NCI-H2081 (cell line): ENCODE data around the gene CISD3.
A peak's percentile ranks its signal among the peaks of the same experiment; 100 is the strongest.

Experiments used
- DNase-seq, 2 experiments: peaks; one replicate each; lab custom pipeline; 2025; lab: John Stamatoyannopoulos, UW

Gene CISD3

DNA sequence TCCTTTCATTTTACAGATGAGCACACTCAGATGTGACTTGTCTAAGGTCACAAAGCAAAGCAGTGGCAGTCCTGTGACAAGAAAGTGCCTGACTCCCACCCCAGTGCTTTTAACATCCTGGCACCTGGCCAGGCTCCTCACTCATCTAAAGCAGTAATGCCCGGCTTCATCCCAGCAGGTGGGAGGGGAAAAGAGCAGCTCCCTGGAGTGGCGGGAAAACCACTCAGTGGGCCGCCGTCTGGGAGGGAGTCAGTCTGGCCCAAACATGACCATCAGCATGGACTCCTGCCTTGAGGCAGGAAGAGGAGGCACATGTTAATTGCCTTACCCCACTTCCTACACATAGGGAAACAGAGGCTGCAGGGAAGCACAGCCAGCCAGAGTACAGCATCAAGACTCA lies 15.4 kb downstream of the CISD3 start:
- DNase-seq, result peak; percentile 73 to 88

DNA sequence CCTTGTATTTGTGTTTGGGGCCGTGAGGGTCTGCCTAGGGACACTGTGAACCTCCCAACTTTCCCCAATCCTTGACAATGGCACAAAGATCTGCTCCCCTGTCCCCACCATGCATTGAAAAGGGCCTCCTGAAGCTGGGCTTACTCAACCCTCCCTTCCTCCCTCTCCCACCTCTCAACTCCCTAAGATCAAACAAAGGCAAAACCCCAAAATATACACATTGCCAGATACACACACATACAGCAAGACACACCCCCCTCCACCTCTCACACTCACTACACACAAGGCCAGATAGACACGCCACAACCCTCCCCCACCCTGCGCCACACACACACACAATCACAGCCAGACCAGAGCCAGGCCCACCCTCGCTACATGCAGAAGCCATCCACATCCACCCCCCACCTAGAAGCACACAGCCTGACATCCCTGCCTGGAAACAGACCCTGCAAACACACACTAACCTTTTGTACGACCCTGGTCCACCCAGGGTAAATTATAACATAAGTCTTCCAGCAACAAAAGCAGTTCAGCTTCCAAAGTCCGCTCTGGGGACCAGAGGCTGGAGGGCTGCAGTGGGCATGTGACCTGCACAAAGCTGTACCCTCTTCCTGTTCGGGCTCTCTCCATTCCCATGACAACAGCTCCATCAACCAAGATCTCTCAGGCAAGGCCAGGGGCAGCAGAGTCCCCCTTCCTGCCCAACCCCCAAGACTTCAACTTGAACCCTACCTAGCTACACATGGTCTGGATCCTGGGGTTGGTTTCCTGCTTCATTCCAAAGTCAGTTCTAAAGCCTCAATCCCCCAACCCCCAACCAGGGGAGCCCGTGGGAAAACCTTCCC lies 16.1 kb downstream of the CISD3 start:
- no peak for DNase-seq

DNA sequence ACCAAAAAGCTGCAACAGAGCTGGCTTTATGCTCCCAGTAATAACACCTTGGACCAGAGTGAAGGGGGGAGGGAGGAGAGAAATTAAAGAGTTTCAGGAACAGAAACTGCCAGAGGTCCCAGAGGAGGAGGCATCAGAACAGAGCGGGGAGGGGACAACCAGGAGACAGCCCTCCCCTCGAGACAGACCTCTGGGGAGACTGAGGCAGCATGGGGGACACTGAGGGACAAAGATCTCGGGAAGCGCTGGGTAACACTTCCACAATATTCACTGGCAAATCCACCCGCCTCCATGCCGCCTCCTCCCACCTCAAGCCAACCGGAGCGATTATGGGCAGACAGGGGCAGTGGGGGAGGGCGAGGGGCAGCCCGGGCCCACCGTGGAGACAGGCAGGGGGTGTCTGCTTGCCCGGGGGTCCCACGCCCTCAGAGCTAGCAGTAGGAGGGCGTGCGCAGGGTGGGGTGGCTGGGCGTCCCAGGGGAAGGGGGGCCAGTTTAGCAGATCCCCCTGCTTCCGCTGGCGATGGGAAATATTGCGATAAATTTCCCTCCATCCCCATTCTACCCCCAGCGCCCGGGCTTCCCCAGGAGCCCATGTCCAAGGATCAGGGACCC lies 16.8 kb downstream of the CISD3 start:
- no peak for DNase-seq

DNA sequence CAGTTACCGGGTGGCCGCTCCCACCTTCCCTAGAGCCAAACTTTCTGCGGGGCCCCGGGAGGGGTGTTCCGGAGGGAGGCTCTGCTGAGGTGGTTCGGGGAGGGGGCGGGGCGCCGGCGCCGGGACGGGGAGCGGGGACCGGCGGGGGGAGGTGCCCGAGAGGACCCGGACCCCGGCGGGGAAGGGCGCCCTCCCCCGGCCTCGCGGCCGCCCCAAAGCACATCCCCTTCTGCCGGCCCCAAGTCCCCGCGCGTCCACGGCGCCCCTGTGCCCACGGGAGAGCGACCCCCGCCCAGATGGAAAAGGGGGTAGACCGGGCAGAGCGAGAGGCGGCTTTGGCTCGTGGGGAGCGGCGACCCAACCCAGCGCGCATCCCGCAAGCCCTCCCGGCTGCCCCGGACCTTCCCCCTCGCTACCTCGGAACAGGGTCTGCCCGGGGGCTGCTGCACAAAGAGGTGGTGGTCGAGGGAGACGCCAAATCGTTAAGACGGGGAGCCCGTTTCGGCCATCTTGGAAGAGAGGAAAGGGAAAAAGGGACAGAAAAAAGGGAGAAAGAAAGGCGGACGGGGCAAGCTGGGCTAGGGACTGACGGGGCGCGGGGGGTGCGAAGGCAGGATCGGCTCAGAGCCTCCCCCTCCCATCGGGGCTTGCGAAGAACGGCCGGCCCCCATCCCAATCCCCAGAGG lies 17.5 kb downstream of the CISD3 start:
- peak; percentile 47 to 51 for DNase-seq

DNA sequence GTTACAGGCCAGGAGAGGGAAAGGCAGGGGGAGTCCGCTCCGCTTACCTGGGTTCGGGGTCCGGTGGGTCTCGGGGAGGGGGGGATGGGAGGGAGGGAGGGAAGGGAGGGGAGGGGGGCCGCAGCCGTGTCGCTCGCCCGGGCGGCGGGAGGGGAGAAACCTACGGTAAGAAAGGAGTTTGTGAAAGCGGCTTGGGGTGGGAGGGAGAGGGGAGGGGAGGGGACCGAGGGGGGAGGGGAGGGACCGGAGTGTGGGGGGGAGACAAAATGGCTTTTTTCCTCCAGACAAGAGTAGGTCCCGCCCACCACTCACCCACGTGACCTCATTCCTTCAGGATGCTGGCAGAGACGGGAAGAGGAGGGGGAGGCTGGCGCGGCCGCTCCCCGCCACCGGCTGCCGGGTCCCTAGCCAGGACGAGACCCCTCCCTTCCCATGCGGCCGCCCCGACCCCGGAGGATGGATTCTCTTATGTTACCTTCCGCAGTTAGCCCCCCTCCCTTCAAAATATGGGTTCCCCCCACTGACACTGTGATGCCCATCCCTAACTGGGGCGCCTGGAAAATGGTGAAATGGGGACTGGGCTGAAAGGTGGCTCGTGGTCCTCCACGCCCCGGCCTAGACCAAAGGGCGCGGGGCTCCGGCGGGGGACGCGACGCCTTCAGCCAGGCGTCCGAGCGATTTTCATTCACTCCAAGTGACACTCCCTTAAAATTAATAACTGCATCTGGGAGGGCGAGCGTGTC lies 18.2 kb downstream of the CISD3 start, which contains the start of gene PCGF2:
PCGF2 (minus strand) TSS at position 188 of the 743 bp plus-strand sequence. CDS start 7,934 bp downstream, outside the sequence.
- peak; percentile 95 to 96 for DNase-seq

DNA sequence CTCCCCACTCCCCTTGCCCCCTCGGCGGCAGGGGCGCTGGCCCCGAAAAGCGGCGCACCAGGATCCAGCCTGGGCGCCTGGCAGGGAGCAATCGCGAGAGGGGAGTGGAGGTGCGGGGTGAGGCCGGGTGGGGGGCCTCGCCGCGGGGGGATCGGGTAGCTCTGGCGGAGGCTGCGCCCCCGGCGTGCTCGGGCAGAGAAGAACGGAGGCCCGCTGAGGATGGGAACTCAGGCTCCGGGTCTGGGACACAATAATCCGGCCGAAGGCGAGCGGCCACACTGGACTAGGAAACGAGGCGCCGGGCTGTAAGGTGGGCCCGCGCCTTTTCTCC lies 18.7 kb downstream of the CISD3 start:
- DNase-seq, result peak in 1 of 2 experiments; percentile 66

DNA sequence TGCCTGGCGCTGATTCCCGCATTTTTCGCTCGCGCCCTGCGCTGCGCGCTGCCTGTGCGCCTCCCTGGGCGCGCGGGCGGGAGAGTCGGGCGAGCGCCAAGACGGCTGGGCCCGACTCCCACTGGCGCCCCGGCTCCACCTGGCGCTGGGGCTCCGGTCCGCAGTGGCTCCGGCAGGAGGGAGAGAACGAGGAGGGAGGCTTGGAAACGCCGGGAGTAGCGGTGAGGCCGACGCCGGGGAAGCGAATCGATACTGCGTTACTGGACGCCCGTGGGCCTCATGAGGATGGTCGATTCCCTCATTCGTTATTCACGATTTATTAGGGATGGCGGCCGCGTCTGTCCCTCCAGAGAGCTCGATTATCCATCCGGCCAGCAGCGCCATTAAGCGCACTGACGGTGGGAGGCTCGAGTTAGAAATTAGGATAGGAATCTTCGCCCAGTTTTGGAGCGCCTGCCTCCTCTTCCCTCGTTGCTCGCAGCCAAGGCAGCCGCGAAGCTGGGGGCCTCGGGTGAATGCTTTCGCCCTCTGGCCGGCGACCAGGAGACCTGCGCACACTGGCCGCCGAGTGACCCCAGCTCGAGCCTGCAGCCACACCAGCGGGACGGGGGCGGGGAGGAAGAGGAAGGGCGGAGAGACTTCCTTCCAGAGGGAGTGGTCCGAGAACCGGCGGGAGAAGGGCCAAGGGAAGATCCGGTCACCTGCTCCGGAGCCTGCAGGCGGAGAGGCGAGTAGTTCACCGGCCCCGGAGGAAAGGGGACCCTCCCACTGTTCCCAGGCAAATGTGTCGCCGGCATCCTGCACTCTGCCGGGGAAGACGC lies 19.3 kb downstream of the CISD3 start:
- DNase-seq, result peak; percentile 59 to 79

DNA sequence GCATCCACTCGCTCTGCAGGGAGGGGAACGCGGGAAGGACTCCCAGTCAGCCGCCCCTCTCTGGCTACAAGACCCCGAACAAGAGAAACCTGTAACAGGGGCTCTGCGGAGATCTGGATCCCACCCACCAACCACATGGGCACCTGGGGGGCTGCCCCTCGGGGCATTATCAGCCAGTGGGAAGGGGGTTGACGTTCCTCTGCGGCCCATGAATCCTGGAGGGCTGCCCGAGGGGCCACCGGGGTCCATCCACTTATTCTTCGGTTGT lies 19.8 kb downstream of the CISD3 start:
- no peak for DNase-seq

DNA sequence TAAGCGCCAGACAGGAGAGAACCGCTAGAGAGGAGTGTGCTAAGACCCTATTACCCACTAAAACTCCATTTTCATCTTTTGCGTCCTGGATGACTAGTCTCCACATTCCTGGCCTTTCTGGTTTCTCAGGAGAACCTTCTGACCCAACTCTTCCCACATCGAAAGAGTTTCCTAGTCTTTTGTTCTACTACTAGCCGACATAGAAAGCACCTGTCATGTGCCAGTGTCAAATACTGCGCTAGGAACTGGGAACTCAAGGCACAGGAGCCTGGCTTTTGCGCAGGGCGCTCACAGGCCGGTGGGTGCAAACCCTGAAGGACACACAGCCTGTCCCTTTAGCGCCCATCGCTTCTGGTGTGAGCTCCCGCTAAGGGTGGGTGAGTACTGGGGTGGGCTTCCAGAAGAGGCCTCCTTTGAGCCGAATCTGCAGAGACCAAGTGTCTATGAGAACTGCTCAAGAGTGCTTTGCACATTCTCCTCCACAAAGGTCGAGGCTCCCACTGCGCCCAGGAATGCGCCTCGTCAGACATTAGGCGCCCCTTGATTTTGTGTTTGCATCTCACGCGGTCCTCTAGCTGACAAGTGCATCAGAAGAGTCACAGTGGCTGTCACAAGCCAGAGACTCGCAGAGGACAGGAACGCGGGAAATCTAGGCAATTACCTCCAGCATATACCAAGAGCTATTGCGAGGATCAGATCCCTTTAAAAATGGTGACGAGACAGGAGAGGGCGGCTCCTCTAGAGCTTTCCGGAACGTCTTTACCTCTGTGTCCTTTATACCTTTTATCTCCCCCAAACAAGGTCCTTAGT lies 20.4 kb downstream of the CISD3 start:
- peak; percentile 25 to 57 for DNase-seq

DNA sequence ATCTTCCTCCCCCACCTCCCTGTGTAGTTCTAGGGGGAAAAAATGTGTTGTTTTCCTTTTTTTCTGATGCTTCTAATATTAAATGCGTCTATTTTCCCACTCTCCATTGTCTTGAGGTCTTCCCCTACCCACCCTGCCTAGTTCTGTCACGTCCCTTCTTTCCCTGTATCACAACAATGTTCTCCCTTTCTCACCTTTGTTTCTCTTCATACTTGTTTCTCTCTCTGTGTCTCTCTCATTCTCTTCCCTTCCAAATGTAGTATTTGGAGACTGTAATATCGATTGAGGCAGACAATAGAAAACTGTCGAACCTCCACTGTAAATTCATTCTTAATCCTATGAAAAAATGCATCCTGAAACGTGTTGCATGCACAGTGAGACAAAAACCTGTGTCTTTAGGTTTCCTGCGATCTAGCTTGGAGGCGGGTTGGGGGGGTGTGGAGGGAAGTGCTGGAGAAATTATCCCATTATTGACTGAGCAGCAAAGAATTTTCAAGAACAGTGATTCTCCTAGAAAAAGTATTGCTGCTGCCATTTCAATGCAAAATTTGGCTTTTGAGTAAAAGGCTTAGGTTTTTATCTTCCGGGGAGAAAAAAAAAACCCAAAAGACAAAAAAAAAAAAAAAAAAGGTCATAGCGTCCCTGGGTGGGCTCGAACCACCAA lies 21.1 kb downstream of the CISD3 start:
- peak; percentile 59 to 78 for DNase-seq

DNA sequence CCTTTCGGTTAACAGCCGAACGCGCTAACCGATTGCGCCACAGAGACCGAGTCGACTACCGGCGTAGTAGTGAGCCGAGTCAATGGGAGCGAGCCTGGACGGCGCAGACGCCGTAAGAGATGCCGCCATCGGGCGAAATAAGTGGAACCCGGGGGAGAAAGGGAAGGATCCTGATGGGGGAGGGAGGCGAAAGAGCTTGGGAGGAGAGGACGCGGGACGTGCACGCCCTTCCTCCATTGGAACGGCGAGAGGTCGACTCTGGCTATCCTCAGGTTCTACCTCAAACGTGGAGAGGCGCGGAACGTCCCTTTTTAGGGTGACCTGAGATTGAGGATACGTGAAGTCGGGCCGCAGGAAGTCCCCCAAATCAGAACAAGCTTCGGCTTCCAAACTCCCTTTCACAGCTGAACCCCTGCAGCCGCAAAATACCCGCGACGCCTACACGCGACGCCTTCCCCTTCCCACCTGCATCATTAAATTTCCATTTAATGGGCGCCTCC lies 21.7 kb downstream of the CISD3 start:
- peak; percentile 85 to 88 for DNase-seq

DNA sequence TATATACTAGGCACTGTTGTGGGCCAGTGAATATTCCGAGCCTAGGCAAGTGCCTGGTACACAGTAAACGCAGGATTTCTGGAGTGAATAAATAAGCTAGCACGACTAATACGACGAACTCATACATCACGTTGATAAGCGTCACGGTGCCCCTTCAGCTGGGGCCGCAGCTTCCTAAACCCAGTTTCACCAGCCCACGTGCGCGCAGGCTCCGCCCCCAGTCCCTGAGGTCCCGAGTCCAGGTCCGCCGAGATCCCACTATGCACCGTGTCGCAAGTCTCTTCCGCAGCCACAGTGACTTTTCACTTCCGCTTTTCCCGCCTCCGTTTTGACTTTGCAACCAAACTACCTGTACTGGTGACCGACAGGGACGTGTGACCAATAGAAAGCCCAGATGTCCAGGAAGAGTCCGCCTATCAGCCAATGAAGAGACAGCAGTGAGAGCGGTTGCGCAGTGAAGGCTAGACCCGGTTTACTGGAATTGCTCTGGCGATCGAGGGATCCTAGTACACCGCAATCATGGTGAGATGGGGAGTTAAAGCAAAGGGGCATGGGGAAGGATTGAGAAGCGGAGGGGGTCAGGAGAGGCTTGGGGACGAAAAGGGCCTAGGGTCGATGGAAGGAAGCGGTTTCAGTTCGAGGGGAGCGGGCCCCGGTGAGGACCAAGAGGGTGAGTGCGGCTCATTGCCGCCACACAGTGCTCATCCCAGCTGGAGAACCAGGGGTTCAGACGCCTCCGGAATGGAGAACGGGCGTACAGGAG lies 22.3 kb downstream of the CISD3 start, which contains the start of gene PSMB3:
PSMB3 (plus strand) TSS at position 434 of the 763 bp plus-strand sequence; CDS start at position 520, 86 bp downstream.
- peak; percentile 99 to 100 for DNase-seq

DNA sequence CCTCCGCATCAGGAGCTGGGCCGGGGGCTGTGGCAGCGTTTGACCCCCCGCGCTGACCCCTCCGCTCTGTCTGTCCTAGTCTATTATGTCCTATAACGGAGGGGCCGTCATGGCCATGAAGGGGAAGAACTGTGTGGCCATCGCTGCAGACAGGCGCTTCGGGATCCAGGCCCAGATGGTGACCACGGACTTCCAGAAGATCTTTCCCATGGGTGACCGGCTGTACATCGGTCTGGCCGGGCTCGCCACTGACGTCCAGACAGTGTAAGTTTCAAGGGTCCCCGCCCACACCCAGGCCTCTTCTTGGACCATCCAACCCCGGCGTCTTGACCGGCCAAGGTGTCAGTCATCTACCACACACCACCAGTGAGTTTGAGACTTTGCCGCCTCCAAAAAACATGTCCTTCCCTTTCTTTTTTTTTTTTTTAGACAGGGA lies 22.9 kb downstream of the CISD3 start:
- no peak for DNase-seq

DNA sequence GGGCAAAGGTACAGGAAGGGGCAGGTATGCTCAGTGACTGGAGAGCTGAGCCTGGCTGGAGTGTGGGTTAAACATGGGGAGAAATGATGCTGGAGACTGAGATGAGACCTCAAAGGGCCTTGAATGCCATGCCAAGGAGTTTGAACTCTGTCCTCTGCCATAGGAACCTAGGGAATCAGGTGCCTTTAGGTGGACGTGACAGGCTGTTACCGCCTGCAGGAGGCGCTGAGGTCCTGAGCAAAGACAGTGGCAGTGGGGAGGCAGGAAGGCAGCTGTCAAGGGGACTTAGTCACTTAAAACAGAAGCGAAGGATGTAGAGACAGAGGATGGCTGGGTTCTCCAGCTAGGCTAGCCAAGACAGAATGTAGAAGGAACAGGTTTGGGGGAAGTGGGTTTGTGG lies 31.5 kb downstream of the CISD3 start:
- peak; percentile 20 to 28 for DNase-seq

DNA sequence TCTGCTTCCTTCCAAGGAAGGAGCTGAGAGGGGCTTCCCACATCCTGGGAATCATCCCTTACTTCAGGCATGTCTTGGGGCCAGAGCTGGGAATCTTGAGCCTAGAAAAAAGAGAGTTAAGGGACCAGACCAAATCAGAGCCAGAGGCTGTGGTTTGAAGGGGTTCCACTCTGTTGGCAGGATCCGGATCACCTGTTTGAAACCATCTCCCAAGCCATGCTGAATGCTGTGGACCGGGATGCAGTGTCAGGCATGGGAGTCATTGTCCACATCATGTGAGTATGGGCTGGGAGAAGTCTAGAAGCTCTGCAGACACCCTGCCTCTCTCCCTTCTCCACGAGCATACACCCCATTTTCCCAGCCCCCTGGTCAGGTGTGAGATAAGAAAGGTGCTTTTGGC lies 32.1 kb downstream of the CISD3 start:
- DNase-seq, result no peak

DNA sequence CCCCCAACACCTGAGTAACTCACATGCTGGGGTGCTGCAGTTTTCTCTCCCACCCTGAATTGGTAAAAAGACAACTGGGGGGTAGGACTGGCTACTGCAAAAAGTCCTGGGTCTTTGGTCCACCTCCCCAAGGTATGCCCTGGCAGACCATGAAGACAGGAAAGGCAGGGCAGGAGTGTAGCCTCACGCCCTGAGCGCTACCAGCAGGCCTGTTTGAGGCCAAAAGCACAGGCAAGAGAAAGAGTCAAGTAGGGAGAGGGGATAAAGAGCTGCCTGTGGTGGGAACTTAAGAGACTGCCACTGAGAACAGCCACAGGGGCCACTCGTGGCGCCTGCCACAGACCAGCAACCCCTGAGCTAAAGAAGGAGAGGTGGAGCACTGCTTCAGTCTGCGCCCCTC lies 36.2 kb downstream of the CISD3 start:
- no peak for DNase-seq

DNA sequence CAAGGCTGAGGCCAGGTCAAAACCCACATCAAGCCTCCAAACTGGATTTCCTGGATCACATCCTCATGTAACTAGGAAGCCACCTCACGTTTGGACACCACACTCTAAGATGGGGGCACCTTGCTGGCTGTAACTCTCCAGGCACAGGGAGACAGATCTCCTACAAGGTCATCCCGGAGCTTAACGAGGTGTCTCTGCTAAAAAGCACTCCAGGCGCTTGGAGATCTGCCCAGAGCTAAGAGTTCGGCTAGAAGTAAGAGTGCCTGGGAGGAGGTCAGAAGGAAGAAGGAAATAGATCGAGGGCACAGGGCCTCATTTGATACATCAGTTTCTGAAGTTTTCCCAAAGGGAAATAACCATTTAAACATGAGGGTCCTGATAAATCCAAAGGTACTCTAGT lies 38.3 kb downstream of the CISD3 start:
- DNase-seq, result no peak

DNA sequence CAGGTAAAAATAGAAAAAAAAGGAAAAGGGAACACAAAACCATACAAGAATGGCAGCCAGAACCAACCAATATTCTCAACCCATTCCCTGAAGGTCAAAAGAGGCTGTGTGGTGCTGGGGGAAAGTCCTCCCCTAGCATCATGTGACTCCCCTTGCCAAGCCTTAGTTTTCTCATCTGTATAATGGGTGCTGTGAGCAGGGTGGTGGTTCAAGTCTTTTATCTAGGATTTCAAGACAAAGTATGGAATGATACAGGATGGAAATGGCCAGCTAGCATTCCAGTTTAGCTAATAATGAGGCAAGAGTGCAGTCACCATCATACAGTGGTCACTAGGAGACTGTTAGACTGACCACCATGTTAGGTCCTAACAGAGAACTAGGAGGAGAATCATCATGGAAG lies 43.1 kb downstream of the CISD3 start:
- no peak for DNase-seq

DNA sequence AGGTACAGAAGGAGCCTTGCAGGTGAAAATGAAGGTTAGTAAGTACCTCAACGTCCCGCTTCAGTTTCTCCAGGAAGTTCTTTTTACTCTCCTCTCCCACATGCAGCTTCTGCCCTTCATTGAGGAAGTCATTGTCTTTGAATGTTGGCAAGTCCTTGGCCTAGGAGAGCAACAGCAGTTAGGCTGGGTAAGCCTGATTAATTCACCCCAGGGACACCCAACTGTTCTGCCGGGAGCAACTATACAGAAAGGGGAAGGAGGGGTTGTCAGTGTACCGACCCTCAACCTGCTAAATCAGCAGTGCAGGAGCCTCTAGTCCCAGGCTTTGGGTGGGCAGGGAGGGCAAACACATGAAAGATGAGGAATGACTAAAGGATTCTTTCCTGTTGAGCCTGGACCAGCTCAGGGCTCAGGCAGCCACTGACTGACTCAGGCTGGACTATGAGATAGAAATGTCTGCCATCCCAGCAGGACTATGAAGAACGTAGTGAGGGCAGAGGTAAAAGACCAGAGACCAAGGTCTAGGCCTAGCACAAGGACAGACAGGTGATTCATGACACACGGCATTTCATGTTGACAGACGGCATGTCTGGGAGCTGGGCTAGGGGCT lies 47.6 kb downstream of the CISD3 start:
- DNase-seq, result no peak
